Esophagus muscularis mucosa (tissue), 4 donors: ENCODE measurements around the gene SNAPC1. TPM values are rescaled to one million over a fixed set of nuclear protein-coding genes. Genes with fewer than 3 reads are reported as not detected.

ENCODE experiments used
- DNase-seq: peaks from one replicate; pipeline ENCODE4 v3.0.0-alpha.2; 2017; ENCODE audit errors: extremely low spot score
- H3K27ac ChIP-seq, 4 donors: fragments of 200-600 bp; sonication (generic); replicated peaks in 1 of 4; 1 replicate in 3 of 4; 2 replicates in 1 of 4; pipeline ENCODE4 v1.5.1; 2016 to 2019; ENCODE audit warnings: mild to moderate bottlenecking in 1 of 4
- H3K27me3 ChIP-seq, 4 donors: fragments of 200-600 bp; sonication (generic); one replicate each; pipeline versions ENCODE4 v1.5.1 to v1.6.0; 2016 to 2019
- H3K36me3 ChIP-seq, 4 donors: fragments of 200-600 bp; sonication (generic); one replicate each; pipeline ENCODE4 v1.5.1; 2016 to 2019
- H3K4me1 ChIP-seq, 4 donors: fragments of 200-600 bp; sonication (generic); one replicate each; pipeline ENCODE4 v1.5.1; 2016 to 2019
- H3K4me3 ChIP-seq, 4 donors: fragments of 200-600 bp; sonication (generic); 1 replicate in 2 of 4; 2 replicates in 2 of 4; pipeline ENCODE4 v1.5.1; 2016 to 2019; ENCODE audit warnings: mild to moderate bottlenecking in 4 of 4, moderate library complexity in 1 of 4
- H3K9me3 ChIP-seq, 4 donors: fragments of 200-600 bp; sonication (generic); 1 replicate in 3 of 4; 2 replicates in 1 of 4; pipeline ENCODE4 v1.5.1; 2016 to 2019
- EP300 ChIP-seq: sonication (generic); formaldehyde crosslinking; IDR thresholded peaks from one replicate; pipeline ENCODE4 v1.6.1; 2017; ENCODE audit warnings: antibody characterized with exemption
- POLR2A ChIP-seq: fragments of 450-650 bp; IDR thresholded peaks from one replicate; pipeline ENCODE4 v1.6.1; 2017; ENCODE audit warnings: antibody characterized with exemption, moderate library complexity, mild to moderate bottlenecking, low read depth
- POLR2AphosphoS5 ChIP-seq, 2 donors: sonication (generic); formaldehyde crosslinking; IDR thresholded peaks; one replicate each; pipeline ENCODE4 v1.6.1; 2017; ENCODE audit warnings: antibody characterized with exemption in 2 of 2
- WGBS: methylation state at CpG from one replicate; pipeline ENCODE4 v1.1.5; 2018; 5-methylcytosine and 5-hydroxymethylcytosine counted together
- intact Hi-C: fragments of 100-400 bp; cut with DNase I; formaldehyde crosslinking; loops from one replicate; pipeline ENCODE4 v1.15.1; 2023
- total RNA-seq, 4 donors: library from RNA; depleted of rRNA; stranded (reverse); fragments of >200 nt; gene quantifications; one replicate each; pipeline versions ENCODE4 v1.1.0 to v1.2.1, GENCODE V29; 2016
- TF ChIP-seq, protein P1 (sequence below), 3 experiments: fragments of 200-600 bp in 2 of 3; fragments of 450-650 bp in 1 of 3; sonication (generic) in 2 of 3; IDR thresholded peaks; one replicate each; pipeline ENCODE4 v1.5.1; 2017 to 2019; ENCODE audit warnings: antibody characterized with exemption in 3 of 3, mild to moderate bottlenecking in 2 of 3, moderate library complexity in 1 of 3

Gene SNAPC1
- total RNA-seq, 4 donors from 2014 or later: 4.7 to 8.0 (median 6.6) TPM

DNA sequence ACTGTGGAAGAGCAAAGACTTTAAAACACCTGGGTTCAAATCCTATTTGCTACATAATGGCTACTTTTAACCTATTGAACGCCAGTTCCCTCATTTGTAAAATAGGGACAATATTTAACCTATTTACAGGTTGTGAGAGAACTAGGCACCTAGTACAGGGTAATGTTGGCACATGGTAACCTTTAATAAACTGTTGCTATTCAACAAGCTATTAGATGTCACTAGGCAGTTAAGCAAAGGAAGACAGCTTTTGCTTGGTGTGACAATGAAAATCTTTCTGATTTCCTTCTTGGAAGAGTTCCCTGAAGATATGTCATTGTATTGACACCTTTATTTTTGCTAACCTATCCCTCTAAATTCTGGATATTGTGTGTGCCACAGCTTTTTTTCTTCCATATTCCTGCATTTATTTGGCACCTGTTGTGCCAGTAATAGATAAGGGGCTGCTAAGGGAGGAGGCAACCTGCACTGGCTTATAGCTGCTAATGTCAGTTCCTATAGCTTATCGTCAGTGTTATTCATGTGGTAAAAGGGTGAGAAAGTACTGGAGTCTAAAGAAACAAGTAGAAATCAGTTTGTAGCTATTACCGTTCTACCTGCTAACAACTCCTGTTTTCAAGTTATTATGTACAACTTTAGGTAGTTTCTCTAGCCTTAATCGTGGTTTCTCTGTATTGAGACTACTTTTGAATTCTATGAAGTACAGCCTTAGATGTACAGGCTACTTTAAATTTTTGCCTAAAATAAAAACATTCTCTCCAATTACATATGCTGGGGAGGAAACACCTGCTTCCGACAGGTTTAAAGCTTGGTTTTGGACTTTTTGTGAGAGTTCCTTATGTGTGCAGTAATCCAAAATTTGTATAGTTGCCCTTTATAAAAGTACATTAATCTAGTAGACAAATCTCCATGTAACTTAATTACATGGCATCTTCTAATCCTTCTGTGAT is 42.6 kb upstream of the SNAPC1 start:
- 69% methylated on average over 5 of the region's 5 CpGs for WGBS
- H3K36me3 ChIP-seq: peaks cover 3 to 26% (median 12%) of the 10 kb centered on the region in 4 donors

DNA sequence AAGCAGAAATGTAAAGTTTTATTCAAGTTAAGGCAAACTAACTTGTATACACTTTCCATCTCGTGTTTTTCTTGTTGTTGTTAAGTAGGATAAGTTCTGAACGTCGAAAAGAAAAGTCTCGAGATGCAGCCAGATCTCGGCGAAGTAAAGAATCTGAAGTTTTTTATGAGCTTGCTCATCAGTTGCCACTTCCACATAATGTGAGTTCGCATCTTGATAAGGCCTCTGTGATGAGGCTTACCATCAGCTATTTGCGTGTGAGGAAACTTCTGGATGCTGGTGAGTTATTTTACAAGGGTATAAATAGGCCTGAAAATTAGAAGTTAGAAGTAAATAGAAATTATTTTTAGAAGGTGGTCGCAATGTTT is 41.9 kb upstream of the SNAPC1 start:
- intact Hi-C loops: no loop called here
- TF ChIP-seq POLR2A (no peak), EP300 (no peak), POLR2AphosphoS5 (IDR thresholded peaks at IDR 0.05) (no peak)
- TF ChIP-seq, protein P1, sequence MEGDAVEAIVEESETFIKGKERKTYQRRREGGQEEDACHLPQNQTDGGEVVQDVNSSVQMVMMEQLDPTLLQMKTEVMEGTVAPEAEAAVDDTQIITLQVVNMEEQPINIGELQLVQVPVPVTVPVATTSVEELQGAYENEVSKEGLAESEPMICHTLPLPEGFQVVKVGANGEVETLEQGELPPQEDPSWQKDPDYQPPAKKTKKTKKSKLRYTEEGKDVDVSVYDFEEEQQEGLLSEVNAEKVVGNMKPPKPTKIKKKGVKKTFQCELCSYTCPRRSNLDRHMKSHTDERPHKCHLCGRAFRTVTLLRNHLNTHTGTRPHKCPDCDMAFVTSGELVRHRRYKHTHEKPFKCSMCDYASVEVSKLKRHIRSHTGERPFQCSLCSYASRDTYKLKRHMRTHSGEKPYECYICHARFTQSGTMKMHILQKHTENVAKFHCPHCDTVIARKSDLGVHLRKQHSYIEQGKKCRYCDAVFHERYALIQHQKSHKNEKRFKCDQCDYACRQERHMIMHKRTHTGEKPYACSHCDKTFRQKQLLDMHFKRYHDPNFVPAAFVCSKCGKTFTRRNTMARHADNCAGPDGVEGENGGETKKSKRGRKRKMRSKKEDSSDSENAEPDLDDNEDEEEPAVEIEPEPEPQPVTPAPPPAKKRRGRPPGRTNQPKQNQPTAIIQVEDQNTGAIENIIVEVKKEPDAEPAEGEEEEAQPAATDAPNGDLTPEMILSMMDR (IDR thresholded peaks at IDR 0.05): no peak
- Histone ChIP-seq H3K27me3 (no peaks in the 10 kb centered on the region), H3K4me1 (peaks cover 29 to 69% (median 61%) of the 10 kb centered on the region in 4 donors), H3K36me3 (peaks cover 3 to 26% (median 12%) of the 10 kb centered on the region in 4 donors), H3K27ac (peak overlapping the region in 3 of 4 donors; percentile 29 to 42 (median 41)), H3K4me3 (no peak overlapping the region), H3K9me3 (no peaks in the 10 kb centered on the region)
- WGBS: 78% methylated on average over 9 of the region's 9 CpGs
- DNase-seq: no peak

More for the DNA sequence above, 42.6 kb upstream of the SNAPC1 start:
- no peak for DNase-seq
- H3K27ac ChIP-seq: peak overlapping the region; percentile 29 to 52 (median 42)
- no peaks in the 10 kb centered on the region for H3K9me3 ChIP-seq
- TF ChIP-seq POLR2A (no peak), EP300 (no peak), POLR2AphosphoS5 (IDR thresholded peaks at IDR 0.05) (no peak)
- TF ChIP-seq, protein P1 (IDR thresholded peaks at IDR 0.05): no peak
- intact Hi-C loops: no loop called here
- no peaks in the 10 kb centered on the region for H3K27me3 ChIP-seq
- no peak overlapping the region for H3K4me3 ChIP-seq
- H3K4me1 ChIP-seq: peaks cover 36 to 76% (median 67%) of the 10 kb centered on the region in 4 donors

DNA sequence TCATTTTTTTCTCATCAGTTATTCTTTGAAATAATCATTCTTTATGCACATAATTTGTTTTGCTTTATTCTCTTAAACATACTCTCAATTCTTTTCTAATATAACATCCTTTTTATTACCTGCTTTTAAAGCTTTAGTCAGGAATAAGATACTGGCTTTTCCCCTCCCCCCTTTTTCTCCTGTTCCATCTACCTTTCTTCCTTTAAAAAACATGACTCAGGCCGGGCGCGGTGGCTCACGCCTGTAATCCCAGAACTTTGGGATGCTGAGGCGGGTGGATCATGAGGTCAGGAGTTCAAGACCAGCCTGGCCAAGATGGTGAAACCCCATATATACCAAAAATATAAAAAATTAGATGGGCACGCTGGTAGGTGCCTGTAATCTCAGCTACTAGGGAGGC is 41.5 kb upstream of the SNAPC1 start:
- TF ChIP-seq, protein P1 (IDR thresholded peaks at IDR 0.05): no peak
- TF ChIP-seq EP300: no peak
- no peak for TF ChIP-seq POLR2AphosphoS5 (IDR thresholded peaks at IDR 0.05)
- TF ChIP-seq POLR2A: no peak
- Histone ChIP-seq H3K4me1 (peaks cover 29 to 65% (median 58%) of the 10 kb centered on the region in 4 donors), H3K27me3 (no peaks in the 10 kb centered on the region), H3K27ac (peak overlapping the region in 3 of 4 donors; percentile 29 to 45 (median 41)), H3K9me3 (no peaks in the 10 kb centered on the region), H3K36me3 (peaks cover 3 to 31% (median 15%) of the 10 kb centered on the region in 4 donors), H3K4me3 (no peak overlapping the region)
- DNase-seq: no peak
- intact Hi-C loops: no loop called here
- WGBS: 76% methylated on average over 6 of the region's 6 CpGs

DNA sequence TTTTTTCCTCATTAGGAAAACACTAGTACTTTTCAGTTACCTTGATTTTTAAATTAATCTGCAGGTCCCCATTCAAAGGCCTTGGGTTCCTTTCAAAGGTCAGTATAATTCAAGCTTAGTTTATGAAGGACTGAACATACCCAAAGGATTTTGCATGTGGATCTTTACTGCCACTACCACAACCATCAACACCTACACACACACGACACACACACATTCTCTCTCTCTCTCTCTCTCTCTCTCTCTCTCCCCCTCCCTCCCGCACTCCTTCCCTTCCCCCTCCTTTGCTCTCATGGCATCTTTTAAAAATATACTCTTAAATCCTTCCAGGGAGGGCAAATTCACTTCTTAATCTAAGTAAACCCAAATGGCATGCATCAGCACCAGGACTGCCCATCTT is 38.1 kb upstream of the SNAPC1 start:
- Histone ChIP-seq H3K36me3 (peaks cover 24 to 65% (median 38%) of the 10 kb centered on the region in 4 donors), H3K27ac (no peak overlapping the region), H3K4me1 (peaks cover 7 to 31% (median 30%) of the 10 kb centered on the region in 4 donors), H3K27me3 (no peaks in the 10 kb centered on the region), H3K4me3 (no peak overlapping the region), H3K9me3 (no peaks in the 10 kb centered on the region)
- WGBS: 79% methylated on average over 2 of the region's 2 CpGs
- TF ChIP-seq, protein P1 (IDR thresholded peaks at IDR 0.05): no peak
- TF ChIP-seq POLR2AphosphoS5 (IDR thresholded peaks at IDR 0.05): no peak
- TF ChIP-seq POLR2A: no peak
- TF ChIP-seq EP300: no peak
- intact Hi-C loops: no loop called here
- DNase-seq: no peak
